Activated T-cell treated with anti-CD3 and anti-CD28 coated beads, Interleukin-2, amount 50 U/mL, for 24 hours (primary cell): ENCODE measurements around the gene COL8A1.

Source experiments
- DNase-seq: peaks from one replicate; pipeline ENCODE4 v3.0.0-alpha.2; 2020
- H3K27ac Mint-ChIP-seq: 2 replicates; pipeline ENCODE4 v1.8.0; 2020; ENCODE audit warnings: mild to moderate bottlenecking, mixed read lengths
- H3K27me3 Mint-ChIP-seq: 2 replicates; pipeline ENCODE4 v1.8.0; 2020; ENCODE audit warnings: mixed read lengths
- H3K36me3 Mint-ChIP-seq: 2 replicates; pipeline ENCODE4 v1.8.0; 2020; ENCODE audit warnings: low read depth, mixed read lengths
- H3K4me1 Mint-ChIP-seq: 2 replicates; pipeline ENCODE4 v1.8.0; 2020; ENCODE audit warnings: low read depth, mixed read lengths
- H3K4me3 Mint-ChIP-seq: 2 replicates; pipeline ENCODE4 v1.8.0; 2020; ENCODE audit warnings: mild to moderate bottlenecking, moderate library complexity, mixed read lengths
- H3K9me3 Mint-ChIP-seq: 2 replicates; pipeline ENCODE4 v1.8.0; 2020; ENCODE audit warnings: mixed read lengths

COL8A1 gene

DNA sequence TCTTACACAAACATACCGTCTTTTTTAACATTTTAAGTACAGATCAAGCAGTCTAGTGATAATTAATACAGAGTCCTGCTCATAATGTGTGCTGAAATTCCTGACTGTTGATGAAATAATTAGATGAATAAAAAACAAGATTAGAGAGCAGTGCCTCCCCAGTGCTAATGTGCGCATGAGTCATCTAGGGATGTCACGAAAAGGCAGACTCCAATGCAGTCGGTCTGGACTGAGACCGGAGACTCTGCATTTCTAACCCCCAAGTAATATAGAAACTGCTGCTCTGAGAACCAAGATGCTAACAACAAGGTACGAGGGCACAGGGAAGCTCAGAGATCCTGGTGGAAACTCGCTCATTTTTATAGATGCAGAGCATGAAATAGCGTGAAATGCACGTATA lies 61.4 kb downstream of the COL8A1 start:
- DNase-seq = no peak
- H3K4me1 Mint-ChIP-seq = no peaks in the 10 kb centered on the region
- no peak overlapping the region for H3K4me3 Mint-ChIP-seq
- no peaks in the 10 kb centered on the region for H3K36me3 Mint-ChIP-seq
- H3K9me3 Mint-ChIP-seq = no peaks in the 10 kb centered on the region
- no peak overlapping the region for H3K27ac Mint-ChIP-seq
- H3K27me3 Mint-ChIP-seq = peaks cover 8% of the 10 kb centered on the region

DNA sequence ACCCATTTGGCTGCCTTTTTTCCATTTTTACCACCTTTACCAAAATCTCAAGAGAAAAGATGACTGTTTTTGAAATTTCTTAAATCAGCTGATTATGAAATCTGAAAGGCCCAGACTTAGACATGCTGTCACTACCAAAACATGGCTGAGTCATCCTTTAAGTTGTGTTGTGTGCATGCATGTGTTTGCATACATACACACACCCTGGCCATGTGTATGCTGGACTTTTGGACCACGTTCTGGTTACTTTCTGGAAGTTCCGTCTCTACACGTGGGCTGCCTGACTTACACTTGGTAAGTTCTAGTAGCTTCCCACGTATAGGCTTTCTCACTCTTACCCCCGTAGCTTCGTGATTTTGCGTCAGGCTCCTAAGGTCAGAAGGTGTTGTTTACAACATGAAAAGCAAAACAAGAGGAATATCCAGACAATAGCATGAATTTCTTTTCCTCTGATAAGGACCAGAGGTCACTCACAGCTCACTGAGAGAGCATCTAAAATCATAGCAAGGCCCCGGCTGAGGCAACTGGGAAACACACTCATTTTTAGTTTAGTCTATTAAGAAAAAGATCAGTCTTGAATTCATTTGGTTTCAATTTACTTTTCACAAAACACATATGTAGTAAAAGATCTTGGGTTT lies 62.4 kb downstream of the COL8A1 start:
- Mint-ChIP-seq H3K27me3 (peaks cover 8% of the 10 kb centered on the region), H3K9me3 (no peaks in the 10 kb centered on the region), H3K4me1 (no peaks in the 10 kb centered on the region), H3K4me3 (no peak overlapping the region), H3K27ac (no peak overlapping the region), H3K36me3 (no peaks in the 10 kb centered on the region)
- no peak for DNase-seq

DNA sequence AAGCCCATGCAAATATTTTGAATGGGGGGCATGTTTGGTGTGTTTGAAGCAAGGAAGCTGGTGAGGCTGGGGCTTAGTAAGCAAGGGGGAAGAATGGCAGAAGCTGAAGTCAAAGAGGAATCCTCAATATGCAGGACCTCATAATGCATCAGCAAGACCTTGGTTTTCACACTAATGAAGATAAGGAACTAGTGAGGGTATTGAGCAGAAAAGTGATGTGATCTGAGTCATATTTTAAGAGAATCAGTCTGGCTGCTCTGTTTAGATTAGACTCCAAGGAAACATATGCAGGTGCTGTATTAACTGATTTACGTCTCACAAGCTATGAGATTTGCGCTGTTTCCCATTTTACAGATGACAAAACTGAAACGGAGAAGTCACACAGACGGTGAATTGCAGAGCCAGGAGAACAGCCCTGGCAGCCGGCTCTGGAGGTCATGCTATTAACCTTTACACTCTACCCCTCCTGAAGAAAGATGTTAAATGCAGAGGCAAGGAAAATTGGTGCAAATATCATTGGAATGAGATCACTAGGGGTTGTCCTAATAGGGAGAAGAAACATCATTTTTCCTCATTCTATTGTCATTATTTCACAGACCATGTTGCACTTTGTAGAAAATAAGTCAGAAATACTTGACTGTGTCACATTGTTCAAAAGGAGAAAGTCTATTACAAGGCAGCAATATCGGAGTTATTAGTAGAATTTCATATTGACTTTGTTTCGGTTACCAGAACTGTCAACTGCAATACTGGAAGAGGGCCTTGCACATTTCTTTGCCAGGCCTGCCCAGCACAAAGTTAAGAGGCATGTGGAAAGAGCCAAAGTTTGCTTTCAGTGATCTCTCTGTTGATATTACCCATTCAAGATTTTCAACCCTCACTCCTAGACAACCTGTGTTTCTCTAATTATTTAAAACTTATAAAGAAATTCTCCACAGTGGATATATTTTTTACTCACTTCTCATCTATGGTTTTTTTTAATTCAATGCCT lies 64.9 kb downstream of the COL8A1 start:
- H3K4me1 Mint-ChIP-seq = no peaks in the 10 kb centered on the region
- H3K9me3 Mint-ChIP-seq = no peaks in the 10 kb centered on the region
- H3K4me3 Mint-ChIP-seq = no peak overlapping the region
- DNase-seq = no peak
- H3K27ac Mint-ChIP-seq = no peak overlapping the region
- peaks cover 8% of the 10 kb centered on the region for H3K27me3 Mint-ChIP-seq
- H3K36me3 Mint-ChIP-seq = no peaks in the 10 kb centered on the region

DNA sequence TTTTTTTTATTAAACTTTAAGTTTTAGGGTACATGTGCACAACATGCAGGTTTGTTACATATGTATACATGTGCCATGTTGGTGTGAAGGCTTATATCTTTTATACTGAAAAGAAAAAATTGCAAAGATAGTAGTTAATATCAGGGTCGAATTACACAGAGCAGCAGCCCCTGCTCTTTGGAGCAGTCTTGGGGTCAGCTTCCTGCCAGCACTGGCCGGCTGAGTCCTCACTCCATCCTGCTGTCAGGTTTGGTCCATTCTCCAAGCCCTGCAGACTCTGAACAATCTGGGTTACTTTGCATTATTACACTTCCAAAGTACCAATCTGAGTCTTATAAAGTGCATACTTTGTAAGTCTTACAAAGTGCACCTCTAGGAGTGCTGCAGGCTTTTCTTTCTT lies 66.0 kb downstream of the COL8A1 start:
- no peaks in the 10 kb centered on the region for H3K36me3 Mint-ChIP-seq
- no peak overlapping the region for H3K27ac Mint-ChIP-seq
- no peaks in the 10 kb centered on the region for H3K4me1 Mint-ChIP-seq
- H3K9me3 Mint-ChIP-seq = no peaks in the 10 kb centered on the region
- DNase-seq = no peak
- H3K27me3 Mint-ChIP-seq = peaks cover 4% of the 10 kb centered on the region
- H3K4me3 Mint-ChIP-seq = no peak overlapping the region

DNA sequence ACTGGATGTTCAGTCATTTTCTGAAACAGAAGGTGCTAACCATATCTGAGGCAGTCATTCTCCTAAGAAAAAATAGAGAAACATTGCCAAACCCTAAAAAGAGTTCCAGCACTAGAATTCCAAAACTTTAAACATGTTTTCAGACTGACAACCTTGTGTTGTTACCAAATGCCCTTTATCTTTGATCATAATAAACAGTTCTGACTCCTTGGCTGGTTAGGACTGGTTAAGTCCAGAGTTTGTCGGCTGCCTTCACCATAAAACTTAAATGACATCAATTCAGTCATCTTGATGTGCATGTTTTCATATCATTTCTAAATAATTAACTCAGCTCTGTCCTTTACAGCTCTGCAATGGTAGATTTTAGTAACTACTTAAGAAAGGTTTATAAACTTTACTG lies 68.0 kb downstream of the COL8A1 start:
- Mint-ChIP-seq H3K4me3 (no peak overlapping the region), H3K36me3 (no peaks in the 10 kb centered on the region), H3K27ac (no peak overlapping the region), H3K27me3 (peaks cover 2% of the 10 kb centered on the region), H3K9me3 (no peaks in the 10 kb centered on the region), H3K4me1 (no peaks in the 10 kb centered on the region)
- no peak for DNase-seq

DNA sequence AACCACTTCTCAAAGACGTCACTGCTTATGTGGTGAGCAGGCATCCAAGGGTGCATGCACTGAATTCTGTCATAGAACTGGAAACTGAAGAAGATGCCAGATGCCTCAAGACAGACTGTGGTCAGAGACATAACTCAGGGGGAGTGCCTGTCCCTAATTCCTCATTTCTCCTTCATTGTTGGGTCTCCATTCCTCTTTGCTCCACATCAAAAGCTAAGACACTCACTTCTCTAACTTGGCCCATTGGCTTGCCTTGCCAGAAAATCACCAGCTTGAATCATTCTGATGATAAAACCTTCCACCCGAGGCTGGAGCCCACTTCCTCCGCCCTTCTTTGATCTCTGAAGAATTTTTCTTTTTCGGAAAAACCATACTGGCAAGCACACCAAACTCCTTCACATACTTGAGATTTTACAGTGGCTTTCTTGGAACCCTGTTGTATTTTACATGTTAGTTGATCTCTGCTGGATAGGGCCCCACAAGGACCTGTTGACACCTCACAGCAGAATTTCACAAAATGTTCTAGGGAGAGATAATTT lies 69.9 kb downstream of the COL8A1 start:
- no peaks in the 10 kb centered on the region for H3K4me1 Mint-ChIP-seq
- no peak overlapping the region for H3K4me3 Mint-ChIP-seq
- H3K9me3 Mint-ChIP-seq = no peaks in the 10 kb centered on the region
- no peak for DNase-seq
- peaks cover 7% of the 10 kb centered on the region for H3K27me3 Mint-ChIP-seq
- H3K27ac Mint-ChIP-seq = no peak overlapping the region
- H3K36me3 Mint-ChIP-seq = no peaks in the 10 kb centered on the region

DNA sequence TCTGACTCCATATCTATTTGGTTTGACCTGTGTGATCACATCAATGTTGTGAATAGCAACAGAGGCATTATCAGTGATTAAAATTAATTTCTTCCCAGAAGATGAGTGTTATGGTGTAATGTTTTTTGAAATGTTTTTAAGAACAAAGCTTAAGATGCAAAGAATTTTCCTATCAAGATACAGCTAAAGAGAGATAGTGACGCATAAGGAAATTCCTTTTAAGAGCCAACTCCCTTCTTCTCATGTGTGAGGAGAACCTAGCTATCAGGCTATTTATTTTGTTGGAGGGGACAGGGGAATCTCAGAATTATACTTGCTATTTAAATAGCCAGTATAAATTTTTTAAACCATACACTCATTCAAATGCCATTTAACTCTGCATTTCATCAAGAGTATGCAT lies 71.3 kb downstream of the COL8A1 start:
- Mint-ChIP-seq H3K9me3 (no peaks in the 10 kb centered on the region), H3K27ac (no peak overlapping the region), H3K4me3 (no peak overlapping the region), H3K4me1 (no peaks in the 10 kb centered on the region), H3K27me3 (peaks cover 11% of the 10 kb centered on the region), H3K36me3 (no peaks in the 10 kb centered on the region)
- DNase-seq = no peak

DNA sequence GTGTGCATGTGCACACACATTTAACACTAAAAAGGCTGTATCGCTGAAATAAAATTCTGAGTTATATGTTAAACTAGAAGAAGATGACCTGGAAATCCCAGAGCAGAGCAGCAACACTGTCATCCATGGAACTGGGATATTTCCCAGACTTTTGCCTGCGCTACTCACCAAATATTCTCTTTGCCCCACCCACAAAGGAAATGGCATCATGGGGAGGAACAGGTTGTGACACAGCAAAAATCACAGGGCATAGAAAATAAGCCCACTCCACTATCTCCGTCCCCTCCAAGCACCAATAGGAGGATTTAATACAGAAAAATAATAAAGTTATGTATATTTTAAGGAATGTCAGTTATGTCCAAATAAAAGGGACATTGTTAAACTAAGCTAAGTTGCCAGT lies 71.7 kb downstream of the COL8A1 start:
- Mint-ChIP-seq H3K9me3 (no peaks in the 10 kb centered on the region), H3K4me1 (no peaks in the 10 kb centered on the region), H3K36me3 (no peaks in the 10 kb centered on the region), H3K27me3 (peaks cover 13% of the 10 kb centered on the region), H3K4me3 (no peak overlapping the region), H3K27ac (no peak overlapping the region)
- DNase-seq = no peak

DNA sequence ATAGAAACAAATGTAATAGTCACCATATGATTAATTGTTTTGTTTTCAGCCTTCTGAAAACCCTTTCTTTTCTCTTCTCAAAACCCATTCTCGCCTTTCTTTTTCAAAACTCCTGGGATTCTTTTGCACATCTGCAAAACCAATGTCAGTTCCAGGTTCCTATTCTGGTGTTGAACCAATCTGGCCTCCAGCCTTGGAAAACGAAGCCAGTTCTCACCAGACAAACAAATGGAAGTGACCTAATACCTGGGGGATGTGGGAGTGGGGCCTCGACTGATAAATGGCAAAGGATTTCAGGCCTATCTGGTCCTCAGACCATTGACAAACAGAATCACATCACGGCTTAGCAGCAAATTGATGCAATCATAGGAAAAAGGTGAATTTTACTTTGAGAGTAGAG lies 73.0 kb downstream of the COL8A1 start:
- no peak for DNase-seq

DNA sequence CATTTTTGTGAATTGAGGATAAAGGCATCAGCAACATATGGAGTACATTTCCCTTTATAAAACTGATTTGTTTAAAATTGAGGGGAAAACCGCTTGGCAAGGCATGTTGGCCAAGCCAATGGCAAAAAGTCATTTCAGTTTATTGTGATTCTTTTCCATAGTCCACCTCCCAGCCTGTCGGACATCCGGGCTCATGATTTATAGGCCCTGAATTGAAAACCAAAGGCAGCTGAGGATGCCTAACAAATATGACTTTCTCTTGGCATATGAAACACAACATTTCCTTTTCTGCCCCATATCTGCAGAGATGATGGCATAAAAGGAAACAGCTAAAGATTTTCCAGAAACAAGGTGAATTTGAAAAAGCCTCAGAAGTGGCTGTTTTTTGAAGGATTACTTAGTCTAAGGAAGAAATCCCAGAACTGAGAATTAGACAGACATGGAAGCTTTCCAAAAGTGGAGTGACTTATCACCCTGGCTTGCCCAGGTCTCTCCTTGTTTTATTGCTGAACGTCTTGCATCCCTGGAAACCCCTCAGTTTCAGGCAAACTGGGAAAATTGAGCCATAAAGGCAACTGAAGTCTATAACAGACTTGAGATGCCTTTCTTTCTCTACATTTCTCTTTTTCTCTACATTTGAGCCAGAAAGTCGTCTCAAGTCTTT lies 74.0 kb downstream of the COL8A1 start:
- DNase-seq = no peak
- Mint-ChIP-seq H3K4me3 (no peak overlapping the region), H3K27ac (no peak overlapping the region), H3K4me1 (no peaks in the 10 kb centered on the region), H3K36me3 (no peaks in the 10 kb centered on the region), H3K27me3 (peaks cover 15% of the 10 kb centered on the region), H3K9me3 (no peaks in the 10 kb centered on the region)

More for the DNA sequence above, 73.0 kb downstream of the COL8A1 start:
- no peak overlapping the region for H3K4me3 Mint-ChIP-seq
- no peaks in the 10 kb centered on the region for H3K9me3 Mint-ChIP-seq
- H3K4me1 Mint-ChIP-seq = no peaks in the 10 kb centered on the region
- no peak overlapping the region for H3K27ac Mint-ChIP-seq
- H3K27me3 Mint-ChIP-seq = peaks cover 15% of the 10 kb centered on the region
- H3K36me3 Mint-ChIP-seq = no peaks in the 10 kb centered on the region

DNA sequence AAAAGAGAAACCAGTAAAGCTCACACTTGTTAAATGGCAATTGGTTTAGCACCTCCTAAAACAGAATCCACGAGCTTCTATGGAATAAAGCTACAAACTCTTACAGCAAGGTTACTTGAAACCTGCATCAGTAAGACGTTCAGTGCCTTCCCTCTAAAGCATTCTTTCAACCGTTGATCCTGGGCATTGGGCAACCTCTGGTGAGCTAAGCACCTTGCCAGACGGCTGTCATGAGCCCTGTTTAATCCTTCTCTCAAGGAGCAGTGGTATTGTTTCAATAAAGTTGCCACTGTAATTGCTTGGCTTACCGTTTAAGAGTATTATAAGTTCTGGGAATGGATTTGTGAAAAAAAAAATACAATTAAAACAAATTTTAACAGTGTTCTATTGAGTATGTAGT lies 75.0 kb downstream of the COL8A1 start:
- Mint-ChIP-seq H3K36me3 (no peaks in the 10 kb centered on the region), H3K4me3 (no peak overlapping the region), H3K9me3 (no peaks in the 10 kb centered on the region), H3K27me3 (peaks cover 15% of the 10 kb centered on the region), H3K4me1 (no peaks in the 10 kb centered on the region), H3K27ac (no peak overlapping the region)
- no peak for DNase-seq

DNA sequence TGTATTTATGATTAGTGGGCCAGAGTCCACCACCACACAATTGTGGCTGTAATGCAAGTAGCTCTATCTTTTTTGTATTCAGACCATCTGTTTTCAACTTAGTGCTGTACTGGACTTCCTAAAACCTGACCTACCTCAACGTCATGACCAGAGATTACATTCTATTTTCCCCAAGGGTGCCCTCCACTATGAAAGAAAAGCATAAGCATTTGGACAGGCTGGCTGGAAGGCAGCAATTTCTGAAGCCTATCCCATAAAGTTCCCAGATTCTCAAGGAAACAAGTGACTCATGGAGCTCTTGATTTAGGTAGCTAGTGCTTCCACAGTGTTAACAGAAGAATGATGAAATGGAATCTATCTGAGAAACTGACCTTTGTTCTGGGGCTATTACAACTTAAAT lies 75.8 kb downstream of the COL8A1 start:
- H3K4me1 Mint-ChIP-seq = no peaks in the 10 kb centered on the region
- H3K4me3 Mint-ChIP-seq = no peak overlapping the region
- no peak overlapping the region for H3K27ac Mint-ChIP-seq
- H3K27me3 Mint-ChIP-seq = peaks cover 15% of the 10 kb centered on the region
- H3K36me3 Mint-ChIP-seq = no peaks in the 10 kb centered on the region
- H3K9me3 Mint-ChIP-seq = no peaks in the 10 kb centered on the region
- no peak for DNase-seq

DNA sequence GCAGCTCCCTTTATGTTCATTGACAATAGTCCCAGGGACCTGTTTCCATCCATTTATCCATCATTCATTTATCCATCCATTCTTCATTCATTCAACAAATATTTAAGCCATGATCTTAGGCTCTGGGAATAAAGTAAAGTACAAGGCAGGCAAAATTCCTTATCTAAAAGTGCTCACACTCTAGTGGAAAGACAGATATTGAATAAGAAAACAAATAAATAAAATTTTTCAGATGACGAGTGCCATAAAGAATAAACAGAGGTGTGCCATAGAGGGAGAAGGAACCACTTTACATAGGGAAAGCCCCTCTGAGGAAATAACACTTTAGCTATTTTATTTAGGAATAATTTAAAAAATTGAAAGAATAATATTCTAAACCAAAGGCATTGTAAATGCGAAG lies 76.2 kb downstream of the COL8A1 start:
- DNase-seq = no peak
- no peaks in the 10 kb centered on the region for H3K4me1 Mint-ChIP-seq

DNA sequence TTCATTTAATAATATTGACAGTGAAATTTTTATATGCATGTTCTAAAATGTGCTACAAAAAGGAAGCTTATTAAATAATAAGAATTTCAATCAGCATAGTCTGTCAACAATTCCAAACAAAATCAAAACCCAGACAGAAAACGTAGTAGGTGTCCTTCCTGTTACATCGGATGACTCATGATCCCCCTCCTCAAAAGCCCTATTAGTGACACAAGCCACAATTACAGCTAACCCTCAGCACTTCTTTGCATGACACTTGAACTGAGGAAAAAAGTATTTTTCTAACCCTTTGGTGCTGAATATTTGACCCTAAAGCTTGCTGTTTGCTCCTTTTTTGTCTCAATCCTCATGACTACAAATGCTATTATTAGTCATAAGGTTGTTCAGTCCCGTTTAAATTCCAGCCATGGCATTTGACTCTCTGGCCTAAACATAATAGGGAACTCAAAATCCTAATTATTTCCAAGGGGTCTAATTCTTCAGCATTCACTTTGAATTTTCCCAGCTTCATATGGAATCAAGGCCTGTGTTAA lies 78.1 kb downstream of the COL8A1 start:
- DNase-seq = no peak
- peaks cover 19% of the 10 kb centered on the region for H3K27me3 Mint-ChIP-seq

More for the DNA sequence above, 76.2 kb downstream of the COL8A1 start:
- peaks cover 15% of the 10 kb centered on the region for H3K27me3 Mint-ChIP-seq
- H3K4me3 Mint-ChIP-seq = no peak overlapping the region
- no peaks in the 10 kb centered on the region for H3K9me3 Mint-ChIP-seq
- no peak overlapping the region for H3K27ac Mint-ChIP-seq
- no peaks in the 10 kb centered on the region for H3K36me3 Mint-ChIP-seq

More for the DNA sequence above, 78.1 kb downstream of the COL8A1 start:
- Mint-ChIP-seq H3K4me1 (no peaks in the 10 kb centered on the region), H3K27ac (no peak overlapping the region), H3K4me3 (no peak overlapping the region), H3K9me3 (no peaks in the 10 kb centered on the region), H3K36me3 (no peaks in the 10 kb centered on the region)
